Heart left ventricle (tissue), 16 donors: Measurements from ENCODE around the gene SUGCT. TPM values are rescaled to one million over a fixed set of nuclear protein-coding genes. Genes with fewer than 3 reads are reported as not detected.
A peak's percentile ranks its signal among the peaks of the same experiment; 100 is the strongest.

Experiments
- ATAC-seq, 4 donors: fragments of 200-7000 bp; cut with Tn5 transposase; one replicate each; pipeline ENCODE4 v1.9.1; 2020 to 2022; ENCODE audit warnings: moderate library complexity in 4 of 4, mild to moderate bottlenecking in 3 of 4, moderate number of reproducible peaks in 1 of 4
- DNase-seq, 5 donors: peaks; one replicate each; pipeline ENCODE4 v3.0.0-alpha.2; 2020
- H3K27ac ChIP-seq, 12 donors: fragments of 200-600 bp; sonication (generic) in 4 of 12; one replicate each; pipeline versions ENCODE4 v1.5.0 to v1.8.0; 2016 to 2022; ENCODE audit warnings: mild to moderate bottlenecking in 2 of 12
- H3K27me3 ChIP-seq, 9 donors: fragments of 200-600 bp; sonication (generic) in 2 of 9; one replicate each; pipeline versions ENCODE4 v1.5.1 to v1.8.0; 2016 to 2022; ENCODE audit warnings: mild to moderate bottlenecking in 3 of 9
- H3K36me3 ChIP-seq, 9 donors: fragments of 200-600 bp; sonication (generic) in 2 of 9; one replicate each; pipeline versions ENCODE4 v1.5.0 to v1.8.0; 2018 to 2022; ENCODE audit warnings: mild to moderate bottlenecking in 2 of 9
- H3K4me1 ChIP-seq, 12 donors: fragments of 200-600 bp; sonication (generic) in 4 of 12; one replicate each; pipeline versions ENCODE4 v1.5.0 to v1.8.0; 2016 to 2022; ENCODE audit warnings: mild to moderate bottlenecking in 3 of 12
- H3K4me3 ChIP-seq, 12 donors: fragments of 200-600 bp; sonication (generic) in 4 of 12; one replicate each; pipeline versions ENCODE4 v1.5.0 to v1.8.0; 2017 to 2022; ENCODE audit warnings: mild to moderate bottlenecking in 9 of 12, moderate library complexity in 4 of 12
- H3K9me3 ChIP-seq, 12 donors: fragments of 200-600 bp; sonication (generic) in 4 of 12; one replicate each; pipeline versions ENCODE4 v1.5.0 to v1.8.0; 2016 to 2022; ENCODE audit warnings: mild to moderate bottlenecking in 1 of 12
- CTCF ChIP-seq, 12 donors: fragments of 200-600 bp; sonication (generic) in 4 of 12; IDR thresholded peaks; one replicate each; pipeline versions ENCODE4 v1.5.0 to v1.8.0; 2018 to 2022; ENCODE audit warnings: antibody characterized with exemption in 12 of 12, mild to moderate bottlenecking in 5 of 12
- POLR2A ChIP-seq, 2 donors: fragments of 450-650 bp; IDR thresholded peaks; one replicate each; pipeline ENCODE4 v1.6.1; 2017; ENCODE audit warnings: antibody characterized with exemption in 2 of 2, mild to moderate bottlenecking in 2 of 2, moderate library complexity in 2 of 2
- WGBS, 4 donors: extraction: QIAGEN DNeasy Blood & Tissue Kit in 2 of 4; methylation state at CpG; one replicate each; pipeline versions ENCODE4 v1.1.5 to v1.1.7; 2013 to 2018; 5-methylcytosine and 5-hydroxymethylcytosine counted together
- intact Hi-C, 10 donors: fragments of 100-400 bp; cut with DNase I; formaldehyde crosslinking; loops; one replicate each; pipeline versions ENCODE4 v1.11.1 to v1.14.2; 2022
- polyA plus RNA-seq, 2 donors: library from polyadenylated mRNA; stranded (reverse); fragments of 200-250 nt; gene quantifications; one replicate each; pipeline ENCODE4 v1.2.3, GENCODE V29; 2013
- total RNA-seq, 9 donors: library from RNA; depleted of rRNA in 2 of 9; stranded (reverse); fragments of >200 nt in 2 of 9; fragmentation: NEBNext Ultra II Directional in 3 of 9; extraction: Animal tissue kit (Norgen Biotek cat#: 25700) in 3 of 9; gene quantifications; one replicate each; pipeline versions ENCODE4 v1.1.0 to v1.2.4, GENCODE V29; 2016 to 2023
- donor health status: ischemic (EF 13 %, LVEDD 7.1; RV severe dilation, severe dysfunction).
- donor health status: healthy with polysubstance abuse.
- donor health status: DM: no; HTN: yes; CAD: no.
- donor health status: DM: no; HTN: no; CAD: no.
- donor health status: ischemic (EF 25% LVEDD 6.9; RV normal size, moderate dysfunction).
- donor health status: ischemic (EF 25% LVEDD 5.7; RV mildly dilated, moderate dysfunction).
- donor health status: healthy.
- donor health status: DM: yes; HTN: yes; CAD: no.
- donor health status: ischemic (EF 35%, LVEDD 5.7; RV mildly dilated, moderate dysfunction).
- donor health status: nonischemic (EF 11% LVEDD 7.7; RV severe dilation, severe dysfunction).
- donor health status: DM: yes; HTN: yes; CAD: no.
- donor health status: PGD.
- donor health status: ischemic (EF 29% LVEDD 5.4; RV normal size, mild dysfunction).
- donor health status: nonischemic (EF 23%, LVEDD 6.1; RV moderate dilation, normal function).

The SUGCT gene
- total and polyA plus RNA-seq, 11 donors, result 1.4 to 7.6 (median 4.4) TPM

DNA sequence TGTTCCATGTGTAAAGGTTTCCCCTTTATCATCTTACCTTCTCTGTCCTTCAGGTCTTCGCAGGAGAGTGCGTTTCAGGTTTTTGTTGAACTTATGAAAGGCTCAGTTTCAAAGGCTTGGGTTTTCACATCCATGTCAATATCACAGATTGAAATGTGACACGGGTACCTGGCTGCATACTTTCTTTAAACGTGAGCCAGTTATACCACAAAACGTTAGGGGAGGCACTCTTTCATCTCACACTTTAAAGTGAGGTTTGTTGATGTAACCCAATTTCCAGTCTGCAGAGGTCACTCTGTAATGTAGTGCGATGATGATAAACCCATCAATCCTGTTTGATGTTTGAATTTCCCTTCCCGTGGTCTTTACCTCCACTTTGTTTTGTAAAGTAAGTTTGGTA, 506.9 kb downstream of the SUGCT start:
- intact Hi-C loops, result no loop called here
- H3K9me3 ChIP-seq, result no peaks in the 10 kb centered on the region
- no peak overlapping the region for H3K27ac ChIP-seq
- WGBS, 4 donors, result 81 to 85% (median 83%) methylated on average over 7 of the region's 7 CpGs
- DNase-seq (no peak), ATAC-seq (no peak)
- TF ChIP-seq POLR2A (IDR thresholded peaks at IDR 0.05) (no peak), CTCF (IDR thresholded peaks at IDR 0.05) (no peak)
- H3K4me1 ChIP-seq, result no peaks in the 10 kb centered on the region
- H3K36me3 ChIP-seq, result no peaks in the 10 kb centered on the region
- H3K4me3 ChIP-seq, result no peak overlapping the region
- no peaks in the 10 kb centered on the region for H3K27me3 ChIP-seq

DNA sequence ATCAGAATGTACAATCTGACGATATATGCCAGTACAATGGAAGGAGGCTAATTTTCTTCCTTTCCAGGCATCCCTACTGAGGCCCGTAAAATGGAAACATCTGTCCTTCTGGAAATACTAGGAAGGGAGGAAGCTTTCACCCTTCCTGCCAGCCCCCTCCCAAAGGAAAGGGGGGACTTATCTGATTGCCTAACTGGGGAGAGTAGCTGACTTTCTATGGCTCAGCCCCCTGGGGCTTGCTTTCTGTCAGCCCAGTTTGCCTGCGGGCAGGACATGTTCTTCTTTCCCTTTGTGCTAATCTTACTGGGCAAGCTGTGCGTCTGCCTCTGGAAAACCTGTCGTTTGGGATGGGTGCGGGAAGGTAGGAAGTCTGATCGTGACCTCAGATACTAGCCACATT, 508.9 kb downstream of the SUGCT start:
- no peaks in the 10 kb centered on the region for H3K36me3 ChIP-seq
- DNase-seq, result no peak
- intact Hi-C loops, result no loop called here
- H3K9me3 ChIP-seq, result no peaks in the 10 kb centered on the region
- no peak for ATAC-seq
- no peaks in the 10 kb centered on the region for H3K4me1 ChIP-seq
- WGBS, 4 donors, result 56 to 75% (median 64%) methylated on average over 7 of the region's 7 CpGs
- TF ChIP-seq POLR2A (IDR thresholded peaks at IDR 0.05) (no peak), CTCF (IDR thresholded peaks at IDR 0.05) (no peak)
- no peak overlapping the region for H3K27ac ChIP-seq
- H3K27me3 ChIP-seq, result no peaks in the 10 kb centered on the region
- no peak overlapping the region for H3K4me3 ChIP-seq

DNA sequence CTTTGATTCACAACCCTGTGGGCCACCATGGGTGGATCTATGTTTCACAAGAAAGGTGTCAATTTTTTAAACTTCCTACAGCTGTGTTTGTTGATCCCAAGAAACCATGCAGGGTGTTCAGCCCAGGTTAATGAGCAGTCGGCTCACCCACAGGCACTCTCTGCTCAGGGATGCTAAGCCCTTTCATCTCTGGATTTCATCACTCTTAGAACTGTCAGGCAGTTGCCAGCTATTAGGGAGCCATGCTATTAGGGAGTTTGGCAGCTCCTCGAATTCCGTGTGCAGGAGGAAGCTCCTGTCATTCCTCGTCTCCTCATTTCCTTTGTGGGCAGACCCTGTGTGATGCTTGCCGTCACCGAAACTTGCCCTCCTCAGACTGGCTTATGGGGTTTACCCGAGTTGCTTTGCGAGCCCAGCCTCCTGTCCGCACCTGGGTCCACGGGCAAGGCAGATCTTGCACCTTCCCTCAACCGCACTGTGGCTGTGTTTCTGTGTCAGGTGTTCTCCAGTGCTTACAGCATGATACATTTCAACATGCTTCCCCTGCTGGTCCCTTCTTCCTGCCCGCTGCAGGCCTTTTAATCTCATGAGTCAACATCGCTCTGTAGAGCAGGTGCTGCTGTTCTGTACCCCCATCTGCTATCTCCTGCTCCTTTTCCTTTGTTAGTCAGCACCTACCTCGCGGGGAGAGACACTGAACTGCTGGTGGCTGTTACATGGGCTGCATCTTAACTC, 509.8 kb downstream of the SUGCT start:
- Histone ChIP-seq H3K9me3 (no peaks in the 10 kb centered on the region), H3K4me3 (no peak overlapping the region), H3K27ac (no peak overlapping the region), H3K4me1 (no peaks in the 10 kb centered on the region), H3K36me3 (no peaks in the 10 kb centered on the region), H3K27me3 (no peaks in the 10 kb centered on the region)
- intact Hi-C loops, result no loop called here
- TF ChIP-seq CTCF (IDR thresholded peaks at IDR 0.05) (no peak), POLR2A (IDR thresholded peaks at IDR 0.05) (no peak)
- no peak for DNase-seq
- 55 to 60% (median 57%) methylated on average over 15 of the region's 15 CpGs for WGBS, 4 donors
- ATAC-seq, result peak in 2 of 4 donors; percentile 49 to 67

DNA sequence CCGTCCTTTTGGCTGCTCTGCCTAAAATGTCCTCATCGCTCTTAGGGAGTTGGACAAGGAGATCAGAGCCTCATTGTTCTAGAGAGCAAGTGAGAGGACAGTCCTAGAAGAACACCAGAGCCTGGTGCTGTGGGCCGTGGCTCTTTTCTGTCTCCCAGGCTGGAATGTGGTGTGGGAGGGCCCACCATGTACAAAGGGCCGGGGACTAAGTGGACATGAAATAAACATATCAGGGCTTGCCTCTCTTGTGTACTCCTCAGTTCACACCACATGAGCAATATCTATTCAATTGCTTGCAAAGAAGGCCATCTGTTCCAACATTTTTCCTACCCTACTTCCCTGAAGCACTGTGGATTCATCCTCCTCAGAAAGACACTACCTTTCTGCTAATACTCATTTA, 510.4 kb downstream of the SUGCT start:
- TF ChIP-seq POLR2A (IDR thresholded peaks at IDR 0.05), result no peak
- no peak for TF ChIP-seq CTCF (IDR thresholded peaks at IDR 0.05)

More for the DNA sequence above, 510.4 kb downstream of the SUGCT start:
- WGBS, 4 donors, result 85 to 90% (median 89%) methylated on average over 4 of the region's 4 CpGs
- no peaks in the 10 kb centered on the region for H3K27me3 ChIP-seq
- no peak overlapping the region for H3K27ac ChIP-seq
- H3K9me3 ChIP-seq, result no peaks in the 10 kb centered on the region
- ATAC-seq (no peak), DNase-seq (no peak)
- intact Hi-C loops, result no loop called here
- no peaks in the 10 kb centered on the region for H3K4me1 ChIP-seq
- no peaks in the 10 kb centered on the region for H3K36me3 ChIP-seq
- H3K4me3 ChIP-seq, result no peak overlapping the region
